C4-2B (cell line): ENCODE data around the gene VAMP2.

ENCODE experiments used
- ZFX ChIP-seq: fragments of 450-650 bp; IDR thresholded peaks from 2 replicates; pipeline ENCODE4 v1.6.1; 2017
- TF ChIP-seq, protein P1 (sequence below): fragments of 450-650 bp; conservative IDR thresholded peaks from 2 replicates; pipeline ENCODE4 v1.5.1; 2017; ENCODE audit warnings: mild to moderate bottlenecking

DNA sequence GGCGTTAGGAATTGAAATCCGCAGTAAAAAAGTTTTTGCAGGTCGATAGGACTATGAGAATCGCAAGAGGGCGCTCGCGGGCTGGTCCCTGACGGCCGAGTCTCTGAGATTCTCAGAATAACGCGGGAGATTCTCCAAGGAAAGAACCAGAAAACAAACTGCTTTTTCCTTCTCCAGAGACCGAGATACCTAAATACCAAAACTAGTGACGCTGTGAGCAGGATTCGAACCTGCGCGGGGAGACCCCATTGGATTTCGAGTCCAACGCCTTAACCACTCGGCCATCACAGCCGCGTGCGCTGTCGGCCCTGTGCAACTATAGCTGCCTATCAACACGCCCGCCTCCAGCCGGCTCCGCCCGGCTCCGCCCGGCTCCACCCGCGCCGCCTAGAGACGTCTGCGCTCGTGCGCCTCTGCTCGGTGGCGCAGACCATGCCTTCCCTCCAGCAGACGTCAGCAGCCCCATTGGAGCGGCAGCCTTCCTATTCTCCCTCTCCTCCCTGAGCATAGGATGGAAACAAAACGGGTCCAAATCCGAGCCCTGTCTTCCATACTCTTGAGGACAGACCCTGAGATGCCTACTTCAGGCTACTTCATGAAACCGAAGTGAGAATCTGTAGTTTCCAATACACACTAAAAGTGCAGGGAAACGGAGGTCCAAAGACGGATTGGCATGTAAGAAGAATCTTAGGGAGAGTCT lies 23.9 kb downstream of the VAMP2 start:
- TF ChIP-seq, protein P1, sequence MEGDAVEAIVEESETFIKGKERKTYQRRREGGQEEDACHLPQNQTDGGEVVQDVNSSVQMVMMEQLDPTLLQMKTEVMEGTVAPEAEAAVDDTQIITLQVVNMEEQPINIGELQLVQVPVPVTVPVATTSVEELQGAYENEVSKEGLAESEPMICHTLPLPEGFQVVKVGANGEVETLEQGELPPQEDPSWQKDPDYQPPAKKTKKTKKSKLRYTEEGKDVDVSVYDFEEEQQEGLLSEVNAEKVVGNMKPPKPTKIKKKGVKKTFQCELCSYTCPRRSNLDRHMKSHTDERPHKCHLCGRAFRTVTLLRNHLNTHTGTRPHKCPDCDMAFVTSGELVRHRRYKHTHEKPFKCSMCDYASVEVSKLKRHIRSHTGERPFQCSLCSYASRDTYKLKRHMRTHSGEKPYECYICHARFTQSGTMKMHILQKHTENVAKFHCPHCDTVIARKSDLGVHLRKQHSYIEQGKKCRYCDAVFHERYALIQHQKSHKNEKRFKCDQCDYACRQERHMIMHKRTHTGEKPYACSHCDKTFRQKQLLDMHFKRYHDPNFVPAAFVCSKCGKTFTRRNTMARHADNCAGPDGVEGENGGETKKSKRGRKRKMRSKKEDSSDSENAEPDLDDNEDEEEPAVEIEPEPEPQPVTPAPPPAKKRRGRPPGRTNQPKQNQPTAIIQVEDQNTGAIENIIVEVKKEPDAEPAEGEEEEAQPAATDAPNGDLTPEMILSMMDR = peak; percentile 96
- TF ChIP-seq ZFX = no peak
